HL-60 (cell line): ENCODE data around the gene C9orf72.

Experiments
- CTCF ChIP-seq: IDR thresholded peaks from one replicate; pipeline ENCODE4 v1.5.1; 2011; ENCODE audit warnings: low read length, control low read depth, inconsistent platforms; ENCODE audit not compliant: insufficient read depth
- GABPA ChIP-seq: IDR thresholded peaks from 2 replicates; pipeline ENCODE4 v1.6.1; 2012; ENCODE audit warnings: low read depth
- POLR2AphosphoS5 ChIP-seq: IDR thresholded peaks from 2 replicates; pipeline ENCODE4 v1.6.1; 2012; ENCODE audit warnings: low read depth
- SPI1 ChIP-seq: IDR thresholded peaks from 2 replicates; pipeline ENCODE4 v1.6.1; 2012; ENCODE audit warnings: low read depth, mild to moderate bottlenecking, borderline replicate concordance

- no peak for TF ChIP-seq CTCF
- TF ChIP-seq GABPA: no peak
- TF ChIP-seq SPI1: no peak
- TF ChIP-seq POLR2AphosphoS5: no peak
Measured at GRCh38 chr9:27582794-27583193, 9.5 kb upstream of the C9orf72 start.
